GM18526 (cell line): ENCODE measurements around the gene RBBP4.

Experiments used
- POLR2A ChIP-seq: IDR thresholded peaks from 3 replicates; pipeline ENCODE4 v1.6.1; 2011; ENCODE audit not compliant: insufficient read length; ENCODE audit errors: extremely low read depth

The RBBP4 gene

DNA sequence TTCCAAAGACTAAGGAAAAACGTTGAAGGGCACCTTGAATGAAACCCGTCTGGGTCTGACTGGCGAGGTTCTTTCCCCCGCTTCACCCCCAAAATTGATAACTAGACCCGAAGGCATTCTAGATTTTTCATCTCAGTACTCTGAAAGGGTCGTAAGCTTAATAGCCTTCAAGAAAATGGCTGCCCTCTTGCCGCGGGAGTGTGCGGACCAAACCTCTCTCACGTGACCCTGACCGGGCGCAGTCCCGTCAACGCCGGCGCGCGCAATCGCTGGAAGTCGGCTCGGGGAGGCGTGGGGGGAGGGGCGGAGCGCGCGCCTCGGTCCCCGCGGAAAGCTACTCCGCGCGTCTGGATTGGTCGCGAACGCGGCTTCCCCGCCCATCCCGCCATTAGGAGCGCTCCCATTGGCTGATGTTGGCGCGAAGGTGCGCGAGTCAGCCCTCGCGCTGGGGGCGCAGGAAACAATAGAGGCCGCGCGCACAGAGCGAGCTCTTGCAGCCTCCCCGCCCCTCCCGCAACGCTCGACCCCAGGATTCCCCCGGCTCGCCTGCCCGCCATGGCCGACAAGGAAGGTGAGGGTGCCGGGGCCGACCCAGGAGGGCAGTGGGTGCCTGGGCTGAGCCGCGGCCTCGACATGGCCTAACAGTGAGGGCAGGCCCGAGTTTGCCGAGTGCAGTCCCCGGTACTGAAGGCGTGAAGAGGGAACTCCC lies at the start of gene RBBP4:
RBBP4 (plus strand) TSS at position 457 of the 709 bp plus-strand sequence; CDS start at position 556, 99 bp downstream.
- peak; percentile 74 for TF ChIP-seq POLR2A

GRCh38 chr1:32605711-32606424 lies 45.1 kb upstream of the RBBP4 start:
- TF ChIP-seq POLR2A, result no peak

DNA sequence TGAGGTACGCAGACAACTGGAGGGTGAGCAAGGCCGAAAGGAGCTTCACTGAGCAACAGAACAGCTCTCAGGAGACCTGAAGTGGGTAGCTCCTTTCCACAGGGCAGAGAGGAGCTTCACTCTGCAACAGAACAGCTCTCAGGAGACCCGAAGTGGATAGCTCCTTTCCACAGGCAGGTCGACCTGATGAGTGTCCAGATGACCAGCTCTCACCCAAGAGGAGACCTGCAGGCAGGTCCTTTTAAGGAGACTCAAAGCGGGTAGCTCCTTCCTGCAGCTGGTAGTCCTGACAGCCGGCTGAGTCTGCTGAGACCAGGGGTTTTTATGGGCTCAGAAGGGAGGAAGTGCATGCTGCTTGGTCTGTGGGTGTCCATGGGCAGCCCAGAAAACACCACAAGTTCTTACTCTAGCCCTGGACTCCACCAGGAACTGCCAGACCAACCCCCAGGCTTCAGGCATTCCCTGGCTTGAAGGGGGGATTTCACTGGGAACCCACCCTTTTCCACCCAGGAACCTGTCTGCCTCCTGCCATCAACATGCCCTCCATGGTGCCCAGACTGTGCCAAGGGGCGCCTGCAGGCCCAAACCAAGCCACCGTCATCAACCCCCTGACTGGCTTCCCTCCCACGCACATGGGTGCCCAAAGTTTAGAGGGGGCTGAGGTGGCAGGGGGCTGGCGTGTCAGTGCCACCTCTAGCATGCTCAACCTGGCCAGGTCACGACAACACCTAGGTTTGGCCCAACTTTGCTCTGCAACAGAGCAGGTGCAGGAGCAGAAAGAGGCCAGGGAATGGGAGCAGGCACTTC lies 44.2 kb upstream of the RBBP4 start:
- no peak for TF ChIP-seq POLR2A

- TF ChIP-seq POLR2A, result no peak
These were observed 41.8 kb upstream of the RBBP4 start for GRCh38 chr1:32609180-32609579.

- no peak for TF ChIP-seq POLR2A
These were observed 39.2 kb upstream of the RBBP4 start for GRCh38 chr1:32611859-32612188.

DNA sequence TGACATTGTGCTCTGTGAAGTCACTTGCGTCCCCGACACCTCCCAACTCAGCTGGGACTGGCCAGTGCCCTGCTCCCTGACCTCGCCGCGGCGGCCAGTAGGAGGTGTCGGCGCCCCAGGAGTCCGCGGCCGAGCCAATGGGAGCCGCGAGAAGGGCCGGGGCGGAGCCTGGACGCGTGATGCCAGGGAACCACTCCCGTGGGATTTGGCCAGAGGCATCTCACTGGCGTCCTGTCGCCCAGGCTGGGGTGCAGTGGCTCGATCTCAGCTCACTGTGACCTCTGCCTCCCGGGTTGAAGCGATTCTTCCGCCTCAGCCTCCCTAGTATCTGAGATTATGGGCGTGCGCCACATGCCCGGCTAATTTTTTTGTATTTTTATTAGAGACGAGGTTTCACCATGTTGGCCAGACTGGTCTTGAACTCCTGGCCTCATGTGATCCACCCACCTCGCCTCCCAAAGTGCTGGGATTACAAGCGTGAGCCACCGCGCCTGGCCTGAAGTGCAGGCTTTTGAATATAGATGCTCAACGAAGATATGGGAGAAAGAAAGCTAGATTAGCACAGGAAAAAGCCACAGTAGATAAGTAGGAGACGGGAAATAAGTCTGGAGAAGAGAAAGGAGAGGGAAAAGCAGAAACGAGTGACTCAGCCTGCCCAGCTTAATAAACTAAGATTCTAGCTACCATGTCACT lies 38.7 kb upstream of the RBBP4 start:
- TF ChIP-seq POLR2A, result peak; percentile 50

GRCh38 chr1:32613472-32613871 lies 37.5 kb upstream of the RBBP4 start:
- no peak for TF ChIP-seq POLR2A

DNA sequence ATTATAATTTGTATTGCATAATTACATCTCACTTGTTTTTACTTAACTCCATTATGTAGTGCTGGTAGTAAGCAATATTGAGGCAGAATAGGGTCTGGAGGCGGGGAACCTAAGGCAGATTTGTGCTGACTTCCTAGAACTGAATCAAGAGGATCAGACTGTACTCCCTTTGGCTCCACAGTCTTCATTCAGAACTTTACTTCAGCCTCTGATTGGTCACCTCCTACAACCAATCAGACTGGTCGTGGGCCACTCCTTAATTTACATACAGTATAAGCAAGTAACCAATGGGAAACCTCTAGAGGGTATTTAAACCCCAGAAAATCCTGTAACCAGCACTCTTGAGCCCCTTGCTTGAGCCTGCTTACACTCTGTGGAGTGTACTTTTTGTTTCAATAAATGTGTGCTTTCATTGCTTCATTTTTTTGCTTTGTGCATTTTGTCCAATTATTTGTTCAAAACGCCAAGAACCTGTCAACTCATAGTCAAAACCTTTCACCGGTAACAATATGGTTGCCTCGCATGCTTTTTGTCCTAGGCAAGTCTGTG lies 32.3 kb upstream of the RBBP4 start:
- no peak for TF ChIP-seq POLR2A

DNA sequence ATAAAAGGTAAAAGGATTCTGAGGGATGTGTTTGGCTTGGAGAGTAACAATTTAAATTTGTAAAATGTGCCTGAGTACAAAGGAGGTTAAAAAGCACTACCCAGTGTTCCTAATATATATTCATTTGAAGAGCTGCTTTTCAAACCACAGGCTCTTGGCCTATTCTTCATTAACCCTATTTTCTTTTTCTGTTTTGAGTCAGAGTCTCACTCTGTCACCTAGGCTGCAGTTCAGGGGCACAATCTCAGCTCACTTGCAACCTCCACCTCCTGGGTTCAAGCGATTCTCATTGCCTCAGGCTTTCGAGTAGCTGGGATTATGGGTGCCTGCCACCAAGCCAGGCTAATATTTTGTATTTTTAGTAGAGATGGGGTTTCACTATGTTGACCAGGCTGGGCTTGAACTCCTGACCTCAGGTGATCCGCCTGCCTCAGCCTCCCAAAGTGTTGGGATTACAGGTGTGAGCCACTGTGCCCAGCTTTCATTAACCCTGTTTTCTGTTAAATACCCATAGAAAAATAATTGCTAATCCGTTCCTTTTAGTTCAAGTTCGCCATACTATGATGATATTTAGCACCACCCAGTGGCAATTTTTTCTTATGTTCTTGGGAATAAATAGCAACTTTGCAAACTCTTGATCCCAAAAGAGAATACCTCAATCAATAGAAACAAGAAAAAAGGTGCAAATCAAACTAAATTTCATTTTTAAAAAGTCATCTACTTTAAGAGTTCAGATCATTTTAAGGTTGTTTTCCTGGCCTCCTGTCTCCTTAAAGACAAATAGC lies 31.1 kb upstream of the RBBP4 start:
- TF ChIP-seq POLR2A, result no peak

- TF ChIP-seq POLR2A, result no peak
These were observed 28.8 kb upstream of the RBBP4 start for GRCh38 chr1:32622205-32622604.

GRCh38 chr1:32622806-32623681 lies 28.0 kb upstream of the RBBP4 start:
- no peak for TF ChIP-seq POLR2A

GRCh38 chr1:32623775-32624174 lies 27.2 kb upstream of the RBBP4 start:
- no peak for TF ChIP-seq POLR2A

DNA sequence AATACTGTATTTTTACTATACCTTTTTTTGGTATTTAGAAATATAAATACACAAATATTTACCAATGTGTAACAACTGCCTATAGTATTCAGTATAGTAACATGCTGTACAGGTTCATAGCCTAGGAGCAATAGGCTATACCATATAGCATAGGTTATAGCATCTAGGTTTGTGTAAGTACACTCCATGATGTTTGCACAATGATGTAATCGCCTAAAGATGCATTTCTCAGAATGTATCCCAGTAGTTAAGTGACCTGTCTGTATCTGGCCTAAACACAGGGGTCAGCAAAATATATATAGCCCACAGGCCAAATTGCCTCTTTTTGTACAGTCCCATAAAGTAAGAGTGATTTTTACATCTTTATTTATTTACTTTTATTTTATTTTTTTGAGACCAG lies 24.8 kb upstream of the RBBP4 start:
- TF ChIP-seq POLR2A, result no peak
